Activated naive CD8-positive, alpha-beta T cell treated with anti-CD3 and anti-CD28 coated beads, Interleukin-2, amount 10 ng/mL, durations not matched to agents 7 days and 5 days (primary cell): Measurements from ENCODE around the gene TM4SF4. TPM values are rescaled to one million over a fixed set of nuclear protein-coding genes. Genes with fewer than 3 reads are reported as not detected.

Source experiments
- ATAC-seq: fragments of 150-1000 bp; cut with Tn5 transposase; one replicate; pipeline ENCODE4 v1.10.0; 2021; ENCODE audit warnings: low read depth, moderate library complexity
- POLR2A ChIA-PET: fragments of 350-600 bp; sonication (Branson Sonifier 250); formaldehyde crosslinking; loops from one replicate; lab custom pipeline; 2021; ENCODE audit warnings: antibody characterized with exemption; lab: Charles Lee
- DNase-seq: peaks from one replicate; pipeline ENCODE4 v3.0.0; 2021
- H3K27ac Mint-ChIP-seq: one replicate; pipeline ENCODE4 v1.8.0; 2022; ENCODE audit warnings: mild to moderate bottlenecking, mixed read lengths
- H3K27me3 Mint-ChIP-seq: one replicate; pipeline ENCODE4 v1.8.0; 2022; ENCODE audit warnings: mild to moderate bottlenecking, moderate library complexity, mixed read lengths
- H3K36me3 Mint-ChIP-seq: one replicate; pipeline ENCODE4 v1.8.0; 2021; ENCODE audit warnings: mild to moderate bottlenecking, mixed read lengths
- H3K4me1 Mint-ChIP-seq: one replicate; pipeline ENCODE4 v1.8.0; 2021; ENCODE audit warnings: mixed read lengths
- H3K4me3 Mint-ChIP-seq: one replicate; pipeline ENCODE4 v1.8.0; 2022; ENCODE audit warnings: mild to moderate bottlenecking, moderate library complexity, mixed read lengths
- H3K9me3 Mint-ChIP-seq: one replicate; pipeline ENCODE4 v1.8.0; 2021; ENCODE audit warnings: mixed read lengths
- total RNA-seq, 2 experiments: library from RNA; stranded (reverse); gene quantifications; one replicate each; pipeline ENCODE4 v1.2.3, GENCODE V29; 2021

TM4SF4 gene
- total RNA-seq, 2 experiments from 2014 or later: not detected

DNA sequence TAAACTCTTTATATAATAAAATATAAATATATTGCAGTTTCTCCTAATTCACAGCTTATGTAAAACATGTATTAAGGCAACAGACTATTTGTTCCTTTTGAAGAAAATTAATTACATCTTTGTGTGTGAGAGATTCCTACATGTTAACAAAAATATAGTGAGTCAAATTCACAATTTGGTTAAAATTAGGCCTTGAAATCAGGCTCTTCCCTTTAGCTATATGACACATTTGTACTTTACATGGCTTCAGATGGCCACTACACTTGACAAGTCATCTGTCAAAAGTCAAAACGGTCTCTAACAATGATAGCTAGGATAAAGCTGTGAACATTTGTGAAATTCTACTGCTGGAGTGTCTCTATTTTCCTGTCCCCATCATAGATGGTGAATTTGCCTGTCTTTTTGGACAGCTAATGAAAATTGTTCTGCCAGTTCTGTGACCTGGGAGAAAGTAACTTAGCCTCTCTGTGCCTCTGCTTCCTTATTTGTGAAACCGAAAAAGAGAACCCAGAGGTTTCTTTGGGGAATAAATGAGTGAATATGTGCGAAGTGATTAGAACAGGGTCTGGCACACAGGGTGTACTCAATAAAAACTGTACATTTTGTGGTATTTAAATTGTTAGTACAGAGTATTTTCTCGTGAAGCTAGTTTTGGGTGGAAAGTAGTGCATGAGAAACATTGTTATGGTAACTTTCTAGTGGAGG lies 23.6 kb downstream of the TM4SF4 start:
- H3K4me1 Mint-ChIP-seq: peaks cover 2% of the 10 kb centered on the region
- H3K4me3 Mint-ChIP-seq: no peak overlapping the region
- no peak overlapping the region for H3K27ac Mint-ChIP-seq
- H3K27me3 Mint-ChIP-seq: peaks cover 18% of the 10 kb centered on the region
- DNase-seq (no peak), ATAC-seq (no peak)
- H3K36me3 Mint-ChIP-seq: no peaks in the 10 kb centered on the region
- POLR2A ChIA-PET: no interaction called here
- H3K9me3 Mint-ChIP-seq: no peaks in the 10 kb centered on the region

DNA sequence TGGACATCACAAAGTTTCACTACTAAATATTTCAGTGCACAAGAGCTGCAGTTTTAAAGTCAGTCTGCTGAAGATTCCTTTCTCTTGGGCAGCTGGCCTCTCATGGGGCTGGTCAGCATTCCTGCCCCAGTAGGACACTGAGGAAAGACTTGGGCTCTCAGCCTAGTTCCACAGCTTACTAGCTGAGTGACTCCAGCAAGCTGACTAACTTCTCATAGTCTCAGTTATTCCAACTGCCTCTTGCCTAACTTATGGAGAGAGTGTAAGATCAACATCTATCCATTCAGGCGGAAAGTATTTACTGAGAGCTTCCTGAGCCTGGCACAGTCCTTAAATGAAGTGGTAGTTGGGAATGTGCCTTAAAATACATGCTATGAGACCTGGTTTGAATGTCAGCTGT lies 27.0 kb downstream of the TM4SF4 start:
- DNase-seq: no peak
- no peaks in the 10 kb centered on the region for H3K4me1 Mint-ChIP-seq
- ATAC-seq: no peak
- no peaks in the 10 kb centered on the region for H3K9me3 Mint-ChIP-seq
- peaks cover 13% of the 10 kb centered on the region for H3K27me3 Mint-ChIP-seq
- POLR2A ChIA-PET: no interaction called here
- no peak overlapping the region for H3K27ac Mint-ChIP-seq
- no peaks in the 10 kb centered on the region for H3K36me3 Mint-ChIP-seq
- H3K4me3 Mint-ChIP-seq: no peak overlapping the region

DNA sequence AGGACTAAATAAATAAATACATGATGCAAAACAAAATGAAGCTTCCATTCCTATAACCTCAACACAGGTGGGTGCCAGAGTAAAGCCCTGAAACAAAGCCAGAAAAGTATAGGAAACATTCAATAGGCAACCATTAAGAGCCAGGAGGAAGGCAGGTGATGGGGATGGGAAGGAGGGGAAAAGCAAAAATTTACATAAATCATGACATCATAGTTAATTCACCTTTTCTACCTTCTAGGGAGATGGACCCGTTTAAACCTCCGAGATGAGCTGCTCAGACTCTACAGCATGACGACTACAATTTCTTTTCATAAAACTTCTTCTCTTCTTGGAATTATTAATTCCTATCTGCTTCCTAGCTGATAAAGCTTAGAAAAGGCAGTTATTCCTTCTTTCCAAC lies 27.9 kb downstream of the TM4SF4 start:
- Mint-ChIP-seq H3K4me3 (no peak overlapping the region), H3K27me3 (peaks cover 14% of the 10 kb centered on the region), H3K9me3 (no peaks in the 10 kb centered on the region), H3K27ac (no peak overlapping the region), H3K36me3 (no peaks in the 10 kb centered on the region), H3K4me1 (peaks cover 2% of the 10 kb centered on the region)
- no peak for DNase-seq
- no peak for ATAC-seq
- POLR2A ChIA-PET: no interaction called here

DNA sequence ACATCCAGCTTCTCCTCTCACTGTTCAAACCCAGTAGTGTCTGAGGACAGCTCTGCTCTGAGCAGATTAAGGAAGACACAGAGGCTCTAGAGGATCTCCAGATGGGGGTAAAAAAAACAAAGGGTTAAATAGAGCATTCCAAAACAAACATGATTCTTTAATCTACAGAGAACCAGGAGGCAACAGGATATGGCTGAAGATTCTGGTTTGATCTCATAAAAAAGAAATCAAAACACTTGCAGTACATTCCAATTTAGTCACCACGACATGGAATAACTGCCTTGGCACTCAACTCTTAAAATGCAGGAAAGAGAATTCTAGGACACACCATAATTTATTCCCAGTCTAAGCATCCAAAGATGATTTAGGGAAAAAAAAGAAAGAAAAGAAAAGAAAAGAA lies 32.0 kb downstream of the TM4SF4 start:
- H3K27ac Mint-ChIP-seq: no peak overlapping the region
- H3K36me3 Mint-ChIP-seq: no peaks in the 10 kb centered on the region

DNA sequence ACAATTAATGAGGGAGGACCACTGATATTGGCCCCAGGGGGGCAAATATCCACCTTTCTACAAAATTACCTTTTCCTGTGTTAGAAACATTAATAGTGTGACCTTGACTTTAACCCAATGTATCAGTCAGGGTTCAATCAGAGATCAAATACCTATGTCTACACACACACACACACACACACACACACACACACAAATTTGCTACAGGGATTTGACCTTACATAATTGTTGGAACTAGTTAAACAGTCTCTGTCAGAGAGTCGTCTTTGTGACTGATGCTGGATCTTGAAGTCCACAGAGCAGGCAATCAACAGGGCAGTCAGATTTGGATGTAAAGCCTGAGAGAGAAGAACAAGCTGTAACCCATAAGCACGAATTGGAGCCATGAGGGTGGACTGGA lies 32.5 kb downstream of the TM4SF4 start:
- no peak overlapping the region for H3K27ac Mint-ChIP-seq
- POLR2A ChIA-PET: interaction anchor here (0.6 kb wide), 1 partner anchor 24 kb away, joined by 4 read pairs; no protein-coding TSS in a partner anchor
- DNase-seq (no peak), ATAC-seq (no peak)
- no peaks in the 10 kb centered on the region for H3K36me3 Mint-ChIP-seq
- no peaks in the 10 kb centered on the region for H3K9me3 Mint-ChIP-seq
- H3K4me3 Mint-ChIP-seq: no peak overlapping the region
- peaks cover 10% of the 10 kb centered on the region for H3K4me1 Mint-ChIP-seq
- peaks cover 12% of the 10 kb centered on the region for H3K27me3 Mint-ChIP-seq

More for the DNA sequence above, 32.0 kb downstream of the TM4SF4 start:
- DNase-seq (no peak), ATAC-seq (no peak)
- Mint-ChIP-seq H3K9me3 (no peaks in the 10 kb centered on the region), H3K27me3 (peaks cover 12% of the 10 kb centered on the region), H3K4me1 (peaks cover 10% of the 10 kb centered on the region), H3K4me3 (no peak overlapping the region)
- POLR2A ChIA-PET: interaction anchor here (0.6 kb wide), 1 partner anchor 24 kb away, joined by 4 read pairs; no protein-coding TSS in a partner anchor

DNA sequence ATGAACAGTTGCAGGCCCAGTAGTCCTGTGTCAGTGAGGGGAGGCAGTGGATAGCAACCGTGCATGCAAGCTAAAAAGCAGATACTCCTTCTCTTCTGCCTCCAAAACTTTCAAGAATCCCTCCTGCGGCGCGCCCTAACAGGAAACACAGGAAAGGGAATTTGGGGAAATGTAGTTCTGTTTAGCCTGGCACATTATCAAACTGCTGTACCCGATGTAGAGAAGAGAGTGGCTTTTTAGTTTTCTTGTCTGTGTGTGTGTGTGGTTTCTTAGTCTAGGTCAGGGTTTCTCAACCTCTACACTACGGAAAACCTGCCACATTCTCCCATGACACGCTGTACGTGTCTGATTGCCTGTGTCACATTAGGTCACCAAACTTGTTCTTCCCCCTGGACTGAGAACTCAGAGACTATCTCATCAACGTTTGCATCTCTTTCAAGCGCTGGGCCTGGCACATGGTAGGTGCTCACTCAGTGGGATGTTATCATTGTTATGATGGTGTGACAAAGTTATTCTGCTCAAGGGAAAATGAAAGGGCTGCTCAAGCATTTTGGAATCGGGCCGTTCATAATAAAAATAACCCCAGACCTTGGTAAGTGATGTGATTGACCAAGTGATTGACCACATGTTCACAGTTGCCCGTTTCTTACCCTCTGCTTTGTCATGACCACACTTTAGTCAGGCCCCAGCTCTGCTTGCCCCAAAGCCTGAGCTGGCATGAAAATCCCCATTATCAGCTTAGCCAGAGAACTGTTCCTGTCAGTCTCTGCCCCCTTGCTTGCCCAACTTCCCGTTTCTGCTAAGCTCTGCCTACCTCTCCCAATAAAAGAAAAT lies 33.2 kb downstream of the TM4SF4 start:
- H3K27me3 Mint-ChIP-seq: peaks cover 15% of the 10 kb centered on the region
- no peaks in the 10 kb centered on the region for H3K36me3 Mint-ChIP-seq
- H3K4me3 Mint-ChIP-seq: peak overlapping the region; percentile 13
- DNase-seq (no peak), ATAC-seq (peak; percentile 22)
- H3K27ac Mint-ChIP-seq: no peak overlapping the region
- peaks cover 13% of the 10 kb centered on the region for H3K4me1 Mint-ChIP-seq
- H3K9me3 Mint-ChIP-seq: no peaks in the 10 kb centered on the region
- POLR2A ChIA-PET: interaction anchor here (0.6 kb wide), 1 partner anchor 23 kb away, joined by 4 read pairs; no protein-coding TSS in a partner anchor

DNA sequence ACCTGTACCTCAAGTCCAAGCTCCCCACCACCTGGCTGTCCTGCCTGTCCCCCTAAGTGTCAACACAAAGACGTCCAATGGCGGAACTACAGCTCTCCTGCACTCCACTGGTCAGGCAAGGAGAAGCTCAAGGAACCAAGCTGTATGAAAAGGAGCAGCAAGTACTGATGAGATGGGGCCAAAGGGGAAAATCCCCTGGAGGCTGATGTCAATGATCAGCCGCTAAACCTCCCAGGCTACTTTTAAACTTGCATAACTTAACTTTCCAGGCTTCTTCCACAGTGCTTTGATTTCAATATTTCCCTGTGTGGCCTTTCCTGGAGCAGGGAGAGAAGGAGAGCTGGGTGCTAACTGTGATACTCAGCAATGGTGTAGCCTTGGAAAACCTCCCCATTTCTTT lies 35.0 kb downstream of the TM4SF4 start:
- ATAC-seq (no peak), DNase-seq (no peak)
- no peaks in the 10 kb centered on the region for H3K36me3 Mint-ChIP-seq
- H3K4me3 Mint-ChIP-seq: no peak overlapping the region
- POLR2A ChIA-PET: no interaction called here
- H3K4me1 Mint-ChIP-seq: peaks cover 13% of the 10 kb centered on the region
- H3K27me3 Mint-ChIP-seq: peaks cover 14% of the 10 kb centered on the region
- H3K9me3 Mint-ChIP-seq: no peaks in the 10 kb centered on the region
- H3K27ac Mint-ChIP-seq: no peak overlapping the region

DNA sequence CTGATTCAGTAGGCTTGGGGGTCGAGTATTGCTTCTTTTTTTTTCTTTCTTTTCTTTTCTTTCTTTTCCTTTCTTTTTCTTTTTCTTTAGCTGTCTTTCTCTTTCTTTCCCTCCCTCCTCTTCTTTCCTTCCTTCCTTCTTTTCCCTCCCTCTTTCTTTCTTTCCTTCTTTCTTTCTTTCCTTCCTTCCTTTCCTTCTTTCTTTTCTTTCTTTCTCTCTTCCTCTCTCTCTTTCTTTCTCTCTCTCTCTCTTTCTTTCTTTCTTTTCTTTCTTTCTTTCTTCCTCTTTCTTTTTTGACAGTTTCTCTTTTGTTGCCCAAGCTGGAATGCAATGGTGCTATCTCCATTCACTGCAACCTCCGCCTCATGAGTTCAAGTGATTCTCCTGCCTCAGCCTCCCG lies 36.0 kb downstream of the TM4SF4 start:
- no peaks in the 10 kb centered on the region for H3K9me3 Mint-ChIP-seq
- no peaks in the 10 kb centered on the region for H3K36me3 Mint-ChIP-seq
- ATAC-seq (no peak), DNase-seq (no peak)
- no peak overlapping the region for H3K4me3 Mint-ChIP-seq
- H3K27ac Mint-ChIP-seq: no peak overlapping the region
- POLR2A ChIA-PET: no interaction called here
- H3K27me3 Mint-ChIP-seq: peaks cover 11% of the 10 kb centered on the region
- peaks cover 13% of the 10 kb centered on the region for H3K4me1 Mint-ChIP-seq

DNA sequence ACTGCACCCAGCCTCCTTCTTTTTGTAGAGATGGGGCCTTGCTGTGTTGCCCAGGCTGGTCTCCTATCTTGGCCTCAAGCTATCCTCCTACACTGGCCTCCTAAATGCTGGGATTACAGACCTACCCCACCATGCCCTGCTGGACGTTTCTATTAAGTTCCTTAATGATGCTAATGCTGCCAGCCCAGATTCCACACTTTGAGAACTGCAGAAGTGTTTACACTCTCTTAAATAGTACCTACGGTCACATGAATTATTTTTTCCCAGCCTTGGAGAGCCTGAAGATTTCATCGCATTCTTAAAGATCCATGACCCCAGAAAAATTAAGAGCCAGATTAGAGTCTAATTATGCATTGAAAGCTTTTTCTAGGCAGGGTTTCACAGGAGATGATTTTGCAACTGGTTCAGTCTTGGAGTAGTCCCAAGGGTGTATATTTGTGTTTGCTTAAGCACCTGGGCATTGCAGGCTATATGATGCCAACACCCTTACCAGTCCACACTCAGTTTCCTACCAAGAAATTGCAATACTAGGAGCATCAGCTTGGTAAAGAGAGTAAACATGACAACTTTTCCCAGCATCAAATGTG lies 36.6 kb downstream of the TM4SF4 start:
- Mint-ChIP-seq H3K36me3 (no peaks in the 10 kb centered on the region), H3K9me3 (no peaks in the 10 kb centered on the region), H3K4me1 (peaks cover 13% of the 10 kb centered on the region), H3K27me3 (peaks cover 10% of the 10 kb centered on the region), H3K4me3 (no peak overlapping the region), H3K27ac (no peak overlapping the region)
- POLR2A ChIA-PET: no interaction called here
- DNase-seq (no peak), ATAC-seq (no peak)

DNA sequence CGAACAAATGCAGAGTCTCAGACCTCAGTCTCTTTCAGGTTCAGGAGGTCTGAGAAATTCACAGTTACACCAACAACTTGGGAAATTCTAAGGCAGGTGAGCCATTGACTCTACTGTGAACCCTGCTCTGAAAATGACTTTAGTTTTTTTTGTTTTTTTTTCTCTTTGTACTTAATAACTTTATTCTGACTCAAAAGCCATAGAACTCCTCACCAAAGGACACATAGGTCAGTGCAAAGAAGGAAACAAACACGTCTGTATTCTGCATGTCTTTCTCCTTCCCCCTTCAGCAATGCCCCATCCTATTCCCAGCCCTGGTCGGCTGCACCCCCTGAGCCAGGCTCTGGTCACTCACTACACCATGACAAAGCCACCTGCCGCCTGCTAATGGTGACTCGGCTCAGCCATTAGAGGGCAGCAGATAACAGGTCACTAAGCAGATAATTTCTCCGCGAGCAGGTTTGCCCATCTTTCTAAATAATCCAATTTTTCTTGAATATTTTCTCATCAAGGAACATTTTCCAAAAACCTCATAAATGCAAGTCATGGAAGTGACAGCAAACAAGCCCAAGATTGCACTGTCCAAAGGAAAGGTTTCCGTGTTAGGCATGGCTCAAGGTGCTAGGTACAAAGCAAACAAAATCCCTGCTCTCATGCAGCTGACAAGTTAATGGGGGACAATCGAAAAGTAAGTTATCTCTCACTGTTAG lies 37.7 kb downstream of the TM4SF4 start:
- Mint-ChIP-seq H3K27ac (no peak overlapping the region), H3K27me3 (peaks cover 9% of the 10 kb centered on the region), H3K4me1 (peaks cover 13% of the 10 kb centered on the region), H3K36me3 (no peaks in the 10 kb centered on the region), H3K4me3 (peak overlapping the region; percentile 4), H3K9me3 (no peaks in the 10 kb centered on the region)
- DNase-seq (no peak), ATAC-seq (no peak)
- POLR2A ChIA-PET: interaction anchor here (0.7 kb wide), 1 partner anchor 42 kb away, joined by 4 read pairs; no protein-coding TSS in a partner anchor

DNA sequence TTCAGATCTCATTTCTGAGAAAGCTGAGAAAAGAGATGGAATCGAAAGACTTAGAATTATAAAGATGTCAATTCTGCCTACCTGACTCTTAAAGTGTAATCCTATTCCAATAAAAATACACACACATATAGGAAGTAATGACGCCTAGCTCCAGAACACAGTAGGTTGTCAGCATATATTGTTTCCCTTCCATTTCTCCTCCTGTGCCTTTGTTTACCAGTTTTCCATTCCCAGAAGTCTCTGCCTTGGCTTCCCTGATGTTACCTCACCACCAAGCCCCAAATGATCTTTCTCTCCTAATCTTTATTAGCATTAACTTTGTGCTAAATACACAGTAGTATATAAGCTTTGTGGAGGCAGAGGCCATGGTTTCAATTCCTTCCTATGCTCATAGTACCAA lies 40.0 kb downstream of the TM4SF4 start:
- Mint-ChIP-seq H3K27ac (no peak overlapping the region), H3K36me3 (no peaks in the 10 kb centered on the region), H3K9me3 (no peaks in the 10 kb centered on the region), H3K4me1 (peaks cover 3% of the 10 kb centered on the region), H3K27me3 (peaks cover 11% of the 10 kb centered on the region), H3K4me3 (no peak overlapping the region)
- no peak for DNase-seq
- no peak for ATAC-seq
- POLR2A ChIA-PET: no interaction called here

DNA sequence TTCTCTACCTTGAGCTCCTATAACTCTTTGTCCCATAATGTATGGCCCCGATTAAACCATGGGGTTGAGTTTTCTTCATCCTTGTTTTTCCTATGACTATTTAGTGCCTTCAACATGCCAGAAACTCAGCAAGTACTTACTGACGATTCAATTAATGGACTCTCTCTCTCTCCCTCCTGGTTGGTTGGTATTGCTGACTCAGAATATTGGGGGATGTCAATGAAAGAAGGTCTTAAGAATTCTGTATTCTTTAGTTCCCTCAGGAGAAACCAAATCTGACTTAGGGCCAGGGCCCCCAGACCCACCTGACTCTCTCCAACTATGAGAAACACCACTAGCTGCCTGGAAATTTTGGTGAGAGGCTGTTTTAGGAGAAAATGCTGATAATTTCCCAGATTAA lies 40.8 kb downstream of the TM4SF4 start:
- Mint-ChIP-seq H3K9me3 (no peaks in the 10 kb centered on the region), H3K4me1 (peaks cover 3% of the 10 kb centered on the region), H3K36me3 (no peaks in the 10 kb centered on the region), H3K27me3 (peaks cover 11% of the 10 kb centered on the region), H3K27ac (no peak overlapping the region), H3K4me3 (no peak overlapping the region)
- POLR2A ChIA-PET: no interaction called here
- no peak for DNase-seq
- ATAC-seq: no peak

DNA sequence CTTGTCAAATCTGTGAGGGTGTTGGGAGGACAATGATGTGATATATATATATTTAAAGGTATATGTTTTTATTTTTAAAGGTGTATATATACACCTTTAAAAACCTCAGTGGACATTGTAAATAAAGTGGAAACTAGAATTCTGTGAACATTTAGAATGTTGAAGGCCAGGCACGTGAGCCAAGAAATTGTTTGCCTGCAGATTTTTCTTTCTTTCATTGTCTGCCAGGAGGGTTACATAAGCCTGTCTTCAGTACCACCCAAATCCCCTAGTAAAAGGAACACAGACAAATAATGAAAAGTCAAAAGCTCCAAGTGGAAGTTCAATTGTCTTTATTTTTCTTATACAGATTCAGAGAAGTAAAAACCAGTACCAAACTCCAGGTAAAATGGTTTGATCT lies 42.4 kb downstream of the TM4SF4 start:
- Mint-ChIP-seq H3K4me3 (no peak overlapping the region), H3K9me3 (no peaks in the 10 kb centered on the region), H3K27me3 (peaks cover 8% of the 10 kb centered on the region)

More for the DNA sequence above, 42.4 kb downstream of the TM4SF4 start:
- H3K27ac Mint-ChIP-seq: no peak overlapping the region
- H3K36me3 Mint-ChIP-seq: no peaks in the 10 kb centered on the region
- DNase-seq: no peak
- POLR2A ChIA-PET: no interaction called here
- peaks cover 3% of the 10 kb centered on the region for H3K4me1 Mint-ChIP-seq
- no peak for ATAC-seq
